ENCODE results near the gene CNPY4. TPM values are rescaled to one million over a fixed set of nuclear protein-coding genes. Genes with fewer than 3 reads are reported as not detected.

The CNPY4 gene
- total RNA-seq, 1 donor from 2014 or later: 39.5 TPM

GRCh38 chr7:100167912-100168323, 48.5 kb downstream of the CNPY4 start:
- no peak for DNase-seq

- no peak for DNase-seq
Observed at GRCh38 chr7:100169147-100169850, 49.9 kb downstream of the CNPY4 start.

GRCh38 chr7:100170101-100170897, 50.9 kb downstream of the CNPY4 start:
- no peak for DNase-seq

- DNase-seq: no peak
Observed at GRCh38 chr7:100171087-100171681, 51.8 kb downstream of the CNPY4 start.

- DNase-seq: no peak
Observed at GRCh38 chr7:100171840-100172239, 52.4 kb downstream of the CNPY4 start.

GRCh38 chr7:100173806-100174495, 54.5 kb downstream of the CNPY4 start:
- DNase-seq: no peak

- no peak for DNase-seq
Observed at GRCh38 chr7:100174582-100174981, 55.1 kb downstream of the CNPY4 start.

Other genes with a start within 250 kb of the CNPY4 start
- gene OR2AE1, start 242.6 kb upstream of the CNPY4 start, total RNA-seq: 0.34 TPM in 1 of 2 replicates, not detected in the other
- 29.6 and 30.9 TPM in 2 replicates for gene TRIM4, start 200.1 kb upstream of the CNPY4 start, total RNA-seq
- 0.42 and 0.51 TPM in 2 replicates for gene GJC3, start 190.0 kb upstream of the CNPY4 start, total RNA-seq
- not detected in 2 replicates for gene AZGP1, start 143.6 kb upstream of the CNPY4 start, total RNA-seq
- 42.6 and 50.9 TPM in 2 replicates for gene ZKSCAN1, start 104.0 kb upstream of the CNPY4 start, total RNA-seq
- 9.9 and 11.2 TPM in 2 replicates for gene ZSCAN21, start 69.9 kb upstream of the CNPY4 start, total RNA-seq
- 34.8 and 37.1 TPM in 2 replicates for gene ZNF3, start 37.9 kb upstream of the CNPY4 start, total RNA-seq
- 59.1 and 99.7 TPM in 2 replicates for gene COPS6, start 30.7 kb upstream of the CNPY4 start, total RNA-seq
- 63.3 and 138 TPM in 2 replicates for gene MCM7, start 18.2 kb upstream of the CNPY4 start, total RNA-seq
- 16.8 and 24.3 TPM in 2 replicates for gene AP4M1, start 18.0 kb upstream of the CNPY4 start, total RNA-seq
- gene TAF6, start 276 bp upstream of the CNPY4 start, total RNA-seq: 37.1 and 78.6 TPM in 2 replicates
- 2.4 and 3.7 TPM in 2 replicates for gene MBLAC1, start 7.3 kb downstream of the CNPY4 start, total RNA-seq
- gene LAMTOR4, start 29.3 kb downstream of the CNPY4 start, total RNA-seq: 55.1 and 133 TPM in 2 replicates
- 4.1 and 4.7 TPM in 2 replicates for gene TRAPPC14, start 39.1 kb downstream of the CNPY4 start, total RNA-seq
- gene GAL3ST4, start 49.0 kb downstream of the CNPY4 start, total RNA-seq: 0.17 and 0.88 TPM in 2 replicates
- 2.8 and 4.4 TPM in 2 replicates for gene GPC2, start 57.7 kb downstream of the CNPY4 start, total RNA-seq
- gene STAG3, start 58.3 kb downstream of the CNPY4 start, total RNA-seq: 0.17 and 0.23 TPM in 2 replicates
- not detected in 2 replicates for gene PVRIG, start 100.3 kb downstream of the CNPY4 start, total RNA-seq
- gene SPDYE3, start 188.1 kb downstream of the CNPY4 start, total RNA-seq: not detected in 2 replicates
- 11.6 and 17.0 TPM in 2 replicates for gene PILRB, start 238.5 kb downstream of the CNPY4 start, total RNA-seq

Measured in dermis blood vessel endothelial cell (primary cell).